Activated T-cell treated with anti-CD3 and anti-CD28 coated beads for 1 hour (primary cell): ENCODE measurements around the gene PHF11.

ENCODE experiments used
- DNase-seq: peaks from one replicate; pipeline ENCODE4 v3.0.0-alpha.2; 2020; ENCODE audit warnings: low read depth

PHF11 gene

DNA sequence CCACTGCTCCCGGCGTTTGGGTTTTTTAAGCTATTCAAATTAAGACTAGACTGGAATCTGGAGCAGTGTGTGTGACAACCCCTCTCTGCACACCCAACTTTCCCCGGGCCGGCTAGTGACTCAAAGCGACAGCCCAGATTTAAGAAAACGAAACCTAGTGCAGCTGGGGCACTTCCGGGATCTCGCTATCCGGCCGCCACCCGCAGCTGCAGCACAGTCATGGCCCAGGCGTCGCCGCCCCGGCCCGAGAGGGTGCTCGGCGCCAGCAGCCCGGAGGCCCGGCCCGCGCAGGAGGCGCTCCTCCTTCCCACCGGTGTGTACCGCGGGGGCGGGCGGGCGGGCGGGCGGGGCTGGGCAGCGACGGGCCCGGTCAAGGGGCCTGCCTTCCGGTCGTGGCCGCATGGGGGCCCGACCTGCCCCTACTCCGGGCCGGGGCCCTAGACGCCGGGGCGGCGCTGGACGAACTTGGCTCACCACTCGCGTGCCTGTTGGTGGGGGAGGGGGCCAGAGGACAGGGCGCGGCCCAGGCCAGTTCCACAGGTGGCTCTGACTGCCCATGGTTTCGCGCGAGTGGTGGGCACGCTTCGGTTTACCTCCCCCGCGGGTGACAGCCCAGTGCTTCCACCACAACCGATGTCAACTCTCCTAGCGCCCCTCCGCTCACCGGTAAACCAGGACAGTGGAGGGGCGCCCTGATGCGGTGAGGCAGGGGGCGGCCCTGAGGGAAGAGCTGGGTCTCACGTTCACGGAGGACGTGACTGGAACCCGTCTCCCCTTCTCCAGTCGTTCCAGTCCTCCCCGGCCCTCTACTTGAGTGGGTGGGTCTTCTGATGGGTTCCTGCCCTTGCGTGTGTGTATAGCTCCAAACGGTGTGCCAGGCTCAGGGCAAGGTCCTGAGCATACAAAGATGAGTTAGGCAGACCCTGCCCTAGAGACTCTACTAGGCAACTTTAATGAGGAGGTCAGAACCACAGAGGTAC lies at the start of gene PHF11:
PHF11 (plus strand) TSS at position 171 of the 980 bp plus-strand sequence; CDS start at position 220, 49 bp downstream.
- peak; percentile 79 for DNase-seq

DNA sequence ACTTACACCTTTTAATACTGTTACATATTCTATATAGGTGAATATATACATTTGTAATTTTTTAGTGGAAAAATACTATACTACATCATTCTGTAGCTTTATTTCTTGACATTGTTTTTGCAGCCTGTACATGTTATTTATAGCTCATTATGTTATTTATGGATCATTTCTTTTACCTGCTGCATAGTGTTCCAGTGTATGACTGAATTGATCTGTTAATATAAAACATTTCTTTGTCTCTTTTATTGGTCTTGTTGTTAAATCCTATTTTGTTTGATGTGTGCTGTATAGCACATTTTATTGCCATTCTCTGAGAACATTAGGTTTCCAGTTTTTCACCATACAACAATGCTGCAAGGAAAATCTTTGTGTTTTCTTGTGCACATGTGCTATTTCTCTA lies 49.3 kb upstream of the PHF11 start:
- DNase-seq = no peak

DNA sequence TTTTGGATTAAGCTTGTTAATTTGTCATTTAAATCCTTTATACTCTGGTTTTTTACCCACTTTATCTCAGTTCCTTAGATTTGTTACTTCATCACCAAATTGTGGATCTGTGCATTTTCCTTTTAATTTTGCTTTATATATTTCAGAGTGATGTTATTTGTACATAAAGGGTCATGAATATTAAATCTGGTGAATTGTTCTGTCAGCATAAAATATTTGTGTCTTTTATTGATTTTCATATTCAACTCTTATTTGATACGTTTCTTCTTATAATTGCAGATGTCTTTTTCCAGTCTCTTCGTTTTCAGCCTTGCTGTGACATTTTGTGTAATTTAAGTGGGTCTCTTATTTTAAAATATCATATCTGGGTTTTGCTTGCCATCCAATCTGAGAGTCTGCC lies 47.0 kb upstream of the PHF11 start:
- DNase-seq = no peak

DNA sequence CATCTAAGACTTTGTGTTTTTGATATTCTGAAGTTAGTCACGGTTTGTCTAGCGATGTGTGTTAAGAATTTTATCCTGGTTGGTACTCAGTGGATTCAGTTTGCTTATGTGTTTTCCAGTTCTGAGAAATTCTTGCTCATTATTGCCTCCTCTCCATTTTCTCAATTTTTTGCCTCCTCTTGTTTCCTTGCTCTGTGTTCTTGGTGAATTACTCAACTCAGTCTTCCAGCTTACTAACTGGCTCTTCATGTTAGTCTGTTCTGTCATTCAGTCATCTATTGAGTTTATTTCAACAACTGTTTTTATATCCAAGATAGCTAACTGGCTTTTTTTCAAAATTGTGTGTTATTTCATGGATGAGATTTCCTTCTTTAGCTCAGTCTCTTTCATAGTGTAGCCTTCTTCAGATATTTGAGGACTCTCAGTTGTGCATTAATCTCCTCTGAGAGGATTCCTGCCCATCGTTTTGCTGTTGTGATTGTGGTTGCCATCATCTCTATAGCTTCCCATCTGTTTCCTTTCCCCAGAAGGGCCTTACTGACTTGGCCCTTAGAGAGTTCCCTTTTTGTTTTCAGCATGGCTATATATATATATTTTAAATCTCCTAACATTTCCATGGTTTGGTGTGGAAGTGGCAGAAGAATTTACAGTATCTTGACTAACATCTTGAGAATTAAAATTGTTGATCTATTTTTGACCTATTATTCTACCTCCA lies 45.5 kb upstream of the PHF11 start:
- no peak for DNase-seq

DNA sequence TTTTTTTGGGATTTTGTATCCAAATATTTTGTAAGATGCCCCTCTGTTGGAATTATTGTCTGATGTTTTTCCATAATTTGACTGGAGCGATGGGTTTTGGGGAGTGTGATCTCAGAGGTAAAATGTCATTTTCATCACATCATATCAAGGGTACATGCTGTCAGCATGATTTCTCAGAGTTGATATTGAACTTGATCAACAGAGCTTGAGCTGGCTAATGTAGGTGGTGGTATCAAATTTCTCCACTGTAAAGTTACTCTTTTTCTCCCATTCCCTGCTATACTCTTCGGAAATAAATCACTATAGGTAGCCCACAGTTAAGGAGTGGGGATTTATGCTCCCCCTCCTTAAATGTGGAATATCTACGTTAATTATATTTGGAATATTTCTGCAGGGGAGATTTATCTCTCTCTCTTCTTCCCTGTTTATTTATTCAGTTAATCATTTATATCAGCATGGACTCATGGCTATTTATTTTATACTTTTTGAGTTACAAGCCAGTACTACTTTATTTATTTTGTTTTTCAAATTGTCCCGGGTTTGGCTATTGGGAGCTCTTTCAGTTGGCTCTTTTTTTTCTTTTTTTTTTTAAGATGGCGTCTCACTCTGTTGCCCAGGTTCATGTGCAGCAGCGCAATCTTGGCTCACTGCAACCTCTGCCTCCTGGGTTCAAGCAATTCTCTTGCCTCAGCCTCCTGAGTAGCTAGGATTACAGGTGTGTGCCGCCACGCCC lies 42.9 kb upstream of the PHF11 start:
- no peak for DNase-seq

DNA sequence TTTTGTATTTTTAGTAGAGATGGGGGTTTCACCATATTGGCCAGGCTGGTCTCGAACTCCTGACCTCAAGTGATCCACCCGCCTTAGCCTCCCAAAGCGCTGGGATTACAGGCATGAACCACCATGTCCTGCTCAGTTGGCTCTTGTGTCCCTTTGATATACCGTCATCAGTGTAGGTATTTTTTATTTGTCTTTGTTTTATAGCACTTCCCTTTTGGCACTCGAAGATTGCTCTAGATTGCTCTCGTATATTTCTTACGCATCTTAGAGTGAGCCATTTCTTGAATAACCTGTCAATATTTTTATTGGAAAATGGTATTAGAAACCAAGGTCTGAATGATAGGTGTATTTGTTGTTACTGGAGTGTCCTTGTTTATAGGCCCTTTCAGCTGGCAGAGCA lies 42.3 kb upstream of the PHF11 start:
- DNase-seq = no peak

DNA sequence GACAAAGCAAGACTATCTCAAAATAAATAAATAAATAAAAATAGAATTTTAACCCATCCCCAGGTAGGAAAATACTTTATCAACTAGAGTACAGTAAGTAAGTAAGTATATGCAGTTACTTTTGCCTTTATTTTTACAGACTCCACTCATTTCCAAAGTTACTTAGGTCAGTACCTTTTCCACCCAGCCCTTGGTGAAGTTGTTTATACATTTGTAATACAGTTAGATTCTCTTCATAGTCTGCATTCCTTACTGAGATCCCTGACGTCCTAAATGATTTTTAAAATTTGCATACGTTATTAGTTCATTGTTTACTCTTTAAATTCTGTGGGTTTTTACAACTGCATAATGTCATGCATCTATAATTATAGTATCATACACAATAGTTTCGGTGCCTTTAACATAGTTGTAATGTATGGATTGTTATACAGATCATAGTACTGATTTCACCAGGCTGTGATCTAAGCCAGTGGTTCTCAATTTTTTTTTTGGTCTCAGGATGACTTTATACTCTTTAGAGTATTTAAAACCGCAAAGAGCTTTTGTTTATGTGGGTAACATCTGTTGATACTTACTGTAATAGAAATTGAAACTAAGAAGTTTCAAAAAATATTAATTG lies 41.3 kb upstream of the PHF11 start:
- no peak for DNase-seq

DNA sequence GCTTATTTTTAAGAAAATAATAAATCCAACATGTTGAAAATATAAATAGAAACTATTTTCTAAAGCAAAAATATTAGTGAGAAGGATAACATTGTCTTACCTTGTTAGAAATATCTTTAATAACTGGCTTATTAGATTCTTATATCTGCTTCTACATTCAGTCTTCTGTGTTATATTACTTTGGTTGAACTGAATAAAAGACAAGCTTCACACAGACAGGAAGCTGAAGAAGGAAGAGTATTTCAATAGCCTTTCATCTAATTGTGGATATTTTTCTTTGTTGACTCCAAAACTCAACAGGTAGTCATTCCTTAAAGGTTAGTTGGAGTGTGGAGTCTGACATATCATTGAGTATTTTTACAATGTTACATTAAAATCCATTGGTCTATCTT lies 40.8 kb upstream of the PHF11 start:
- DNase-seq = no peak

DNA sequence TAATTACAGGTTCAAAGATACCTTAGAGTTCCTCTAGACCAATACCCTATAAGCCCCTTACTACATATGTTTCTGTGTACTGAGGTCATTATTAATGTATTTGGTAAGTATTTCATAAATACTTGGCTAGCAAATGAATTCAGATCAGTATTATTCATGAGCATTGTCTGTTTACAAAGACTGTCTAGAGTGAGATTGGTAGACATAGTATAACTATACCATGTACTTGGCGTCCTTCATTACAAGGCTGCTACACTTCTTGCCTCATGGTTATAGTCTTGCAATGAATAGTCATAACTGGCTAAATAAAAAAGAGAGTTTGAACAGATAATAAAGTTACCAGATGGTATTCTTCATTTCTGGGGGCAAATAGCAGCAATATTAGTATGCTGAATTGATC lies 39.6 kb upstream of the PHF11 start:
- no peak for DNase-seq

DNA sequence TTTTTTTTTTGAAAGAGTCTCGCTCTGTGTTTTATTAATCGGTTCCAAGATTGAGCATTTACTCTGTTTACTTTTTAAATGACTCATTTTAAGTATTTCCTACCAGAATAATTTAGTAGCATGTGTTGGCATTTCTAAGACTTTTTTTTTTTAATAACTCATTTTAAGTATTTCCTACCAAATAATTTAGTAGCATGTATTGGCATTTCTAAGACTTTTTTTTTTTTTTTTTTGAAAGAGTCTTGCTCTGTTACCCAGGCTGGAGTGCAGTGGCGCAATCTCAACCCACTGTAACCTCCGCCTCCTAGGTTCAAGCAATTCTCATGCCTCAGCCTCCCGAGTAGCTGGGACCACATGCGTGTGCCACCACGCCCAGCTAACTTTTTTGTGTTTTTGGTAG lies 38.5 kb upstream of the PHF11 start:
- DNase-seq = no peak

DNA sequence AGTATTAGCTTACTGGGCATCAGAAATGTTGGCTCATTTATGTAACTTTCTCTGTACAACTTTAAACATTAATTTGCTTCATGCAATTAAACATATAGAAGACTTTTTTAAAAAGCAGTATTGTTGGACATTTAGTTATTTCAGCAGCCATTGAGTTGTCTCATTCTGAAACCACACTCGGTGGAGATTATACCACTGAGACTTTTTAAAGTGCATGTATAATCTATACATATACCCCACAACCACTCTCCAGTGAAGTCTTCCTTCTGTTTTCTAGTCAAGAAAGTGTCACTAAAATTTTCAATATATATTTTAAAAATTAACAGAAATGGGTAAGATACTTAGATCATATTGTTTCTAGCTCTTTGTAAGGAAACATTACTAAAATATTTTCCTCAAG lies 36.2 kb upstream of the PHF11 start:
- DNase-seq = no peak

DNA sequence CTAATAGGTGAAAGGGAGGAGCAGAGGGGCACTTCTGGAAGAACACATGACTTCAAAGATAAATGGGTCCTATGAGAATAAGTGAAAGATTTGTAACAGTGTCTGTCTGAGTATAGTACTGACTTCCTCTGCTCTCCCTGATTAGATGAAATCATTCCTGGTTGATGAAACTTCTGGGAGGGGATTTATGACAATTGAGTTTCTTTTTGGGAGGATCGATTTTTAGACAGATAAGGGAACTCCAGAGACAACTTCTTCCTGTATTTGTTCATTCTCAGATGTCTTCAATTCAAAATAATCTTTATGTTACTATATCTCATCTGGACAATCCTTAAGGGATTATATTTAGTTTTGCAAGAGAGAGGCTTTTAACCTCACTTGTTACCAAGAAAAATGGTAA lies 31.7 kb upstream of the PHF11 start:
- DNase-seq = no peak

DNA sequence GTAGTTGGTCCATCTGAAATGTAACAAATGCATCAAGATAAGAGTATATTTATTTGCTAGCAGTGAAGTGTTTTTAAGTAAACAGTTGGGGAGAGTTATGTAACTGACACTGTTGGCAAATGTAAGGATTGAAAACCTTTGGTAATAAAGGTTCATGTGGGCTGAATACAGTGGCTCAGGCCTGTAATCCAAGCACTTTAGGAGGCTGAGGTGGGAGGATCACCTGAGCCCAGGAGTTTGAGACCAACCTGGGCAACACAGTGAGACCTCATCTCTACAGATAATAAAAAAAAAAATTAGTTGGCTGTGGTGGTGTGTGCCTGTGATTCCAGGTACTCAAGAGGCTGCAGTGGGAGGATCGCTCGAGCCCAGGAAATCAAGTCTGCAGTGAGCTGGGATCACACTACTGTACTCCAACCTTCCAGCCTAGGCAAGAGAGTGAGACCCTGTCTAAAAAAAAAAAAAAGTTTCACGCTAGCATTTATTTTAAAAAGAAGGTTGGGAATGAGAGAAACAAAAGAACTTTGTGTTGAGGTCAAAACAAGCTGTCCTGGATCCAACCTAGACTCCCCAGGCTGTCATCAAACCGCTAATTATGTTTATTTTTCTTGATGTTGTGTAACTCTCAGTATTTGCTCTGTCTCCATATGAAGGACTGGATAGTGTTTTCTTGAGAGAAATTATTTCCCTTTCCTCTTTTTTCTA lies 31.0 kb upstream of the PHF11 start:
- DNase-seq = no peak

DNA sequence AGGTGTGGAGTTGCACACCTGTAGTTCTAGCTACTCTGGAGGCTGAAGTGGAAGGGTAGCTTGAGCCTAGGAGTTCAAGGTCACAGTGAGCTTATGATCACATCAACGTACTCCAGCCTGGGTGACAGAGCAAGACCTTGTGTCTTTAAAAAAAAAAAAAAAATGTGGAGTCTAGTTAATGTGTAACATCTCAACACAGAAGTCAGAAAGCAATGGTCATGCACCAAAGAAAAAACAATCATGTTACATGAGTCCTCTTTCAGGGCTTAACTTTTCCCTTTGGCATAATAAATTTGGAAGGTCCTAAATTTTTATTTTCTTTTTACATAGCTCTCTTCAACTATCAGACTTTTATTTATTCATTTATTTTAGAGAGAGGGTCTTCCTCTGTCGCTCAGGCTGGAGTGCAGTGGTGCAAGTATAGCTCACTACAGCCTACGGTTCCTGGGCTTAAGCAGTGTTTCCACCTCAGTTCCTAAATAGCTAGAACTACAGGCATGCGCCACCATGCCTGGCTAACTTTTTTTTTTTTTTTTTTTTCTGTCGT lies 29.4 kb upstream of the PHF11 start:
- DNase-seq = no peak

DNA sequence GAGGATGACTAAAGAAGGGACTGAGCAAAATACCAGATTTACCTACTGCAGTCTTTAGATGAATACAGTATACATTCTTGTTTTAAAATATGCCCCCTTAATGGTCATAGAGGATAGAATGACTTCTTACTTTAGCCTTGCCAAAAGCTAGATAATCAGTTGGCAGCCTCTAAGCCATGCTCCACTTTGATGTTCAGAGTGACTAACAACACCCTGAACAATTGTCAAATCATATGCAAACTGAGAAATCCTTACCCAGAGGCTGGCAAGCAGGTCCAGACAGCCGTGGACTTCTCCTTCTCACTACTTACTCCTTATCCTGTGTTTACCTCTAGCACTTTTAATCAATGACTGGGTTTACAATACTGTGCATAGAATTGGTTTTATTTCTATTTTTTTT lies 23.6 kb upstream of the PHF11 start:
- no peak for DNase-seq

DNA sequence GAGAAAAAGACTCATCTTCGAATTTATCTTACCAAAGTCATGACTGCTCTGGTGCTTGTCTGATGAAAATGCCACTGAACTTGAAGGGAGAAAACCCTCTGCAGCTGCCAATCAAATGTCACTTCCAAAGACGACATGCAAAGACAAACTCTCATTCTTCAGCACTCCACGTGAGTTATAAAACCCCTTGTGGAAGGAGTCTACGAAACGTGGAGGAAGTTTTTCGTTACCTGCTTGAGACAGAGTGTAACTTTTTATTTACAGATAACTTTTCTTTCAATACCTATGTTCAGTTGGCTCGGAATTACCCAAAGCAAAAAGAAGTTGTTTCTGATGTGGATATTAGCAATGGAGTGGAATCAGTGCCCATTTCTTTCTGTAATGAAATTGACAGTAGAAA lies 19.2 kb upstream of the PHF11 start:
- DNase-seq = no peak

DNA sequence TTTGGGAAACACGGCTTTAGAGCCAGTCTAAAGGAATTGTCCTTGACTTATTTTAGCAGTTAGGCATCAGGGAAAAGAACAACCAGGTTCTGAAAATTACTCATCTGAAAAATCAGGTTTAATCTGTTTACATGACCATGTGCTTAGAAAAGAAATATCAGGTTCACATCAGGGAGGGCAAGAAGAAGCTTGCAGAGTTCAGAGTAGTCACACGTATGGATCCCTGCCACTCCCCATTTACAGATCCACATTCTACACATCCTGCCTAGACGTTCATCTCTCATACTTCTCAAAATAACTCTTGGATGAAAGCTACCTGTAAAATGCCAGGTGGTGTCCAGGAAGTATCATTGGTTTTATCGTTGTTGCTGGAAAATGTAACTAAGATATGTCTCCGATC lies 14.0 kb upstream of the PHF11 start:
- DNase-seq = no peak

DNA sequence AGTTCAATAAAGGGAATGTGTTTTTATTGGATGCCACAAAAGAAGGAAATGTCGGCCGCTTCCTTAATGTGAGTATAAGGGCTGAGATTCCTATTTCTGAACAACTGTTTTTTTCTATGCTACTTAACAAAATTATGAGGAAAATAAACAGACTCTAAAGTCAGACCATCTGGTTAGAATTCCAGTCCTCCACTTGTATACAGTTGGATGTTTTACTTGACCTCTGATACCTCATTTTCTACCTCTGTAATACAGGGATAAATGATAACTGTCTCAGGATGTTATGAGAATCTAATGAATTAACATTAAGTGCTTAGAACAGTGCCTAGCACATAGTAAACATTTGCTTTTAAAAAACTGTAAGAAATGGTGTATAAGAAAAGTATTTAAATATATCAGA lies 7.2 kb upstream of the PHF11 start:
- no peak for DNase-seq

DNA sequence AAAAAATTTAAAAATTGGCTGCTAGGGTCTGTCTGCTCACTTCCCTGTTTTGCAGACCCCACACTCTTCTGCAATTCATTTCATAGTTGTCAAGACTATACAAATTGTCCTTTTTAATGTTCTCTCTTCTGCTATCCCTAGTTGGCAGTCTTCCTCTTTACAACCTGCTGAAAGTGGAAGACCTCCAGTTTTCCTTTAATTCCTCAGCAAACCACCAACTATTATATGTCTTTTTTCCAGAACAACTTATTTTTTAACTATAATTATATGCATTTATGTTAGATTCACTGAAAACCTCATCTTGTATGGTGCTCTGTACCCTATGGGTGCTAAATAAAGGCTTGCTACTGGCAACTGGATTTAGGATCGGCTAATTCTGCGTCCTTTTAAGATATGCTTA lies 1.1 kb upstream of the PHF11 start:
- no peak for DNase-seq

DNA sequence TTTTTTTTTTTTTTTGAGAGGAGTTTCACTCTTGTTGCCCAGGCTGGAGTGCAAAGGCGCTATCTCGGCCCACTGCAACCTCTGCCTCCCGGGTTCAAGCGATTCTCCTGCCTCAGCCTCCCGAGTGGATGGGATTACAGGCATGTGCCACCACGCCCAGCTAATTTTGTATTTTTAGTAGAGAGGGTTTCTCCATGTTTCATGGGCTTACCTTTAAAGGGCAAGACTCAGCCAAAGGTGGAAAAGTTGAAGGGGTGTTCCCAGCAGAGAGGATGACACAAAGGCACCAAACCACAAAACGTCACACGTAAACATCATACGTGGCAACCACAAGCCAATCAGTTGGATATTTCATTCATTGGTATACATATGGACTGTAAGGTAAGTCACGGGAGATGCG lies 1.1 kb downstream of the PHF11 start:
- peak; percentile 21 for DNase-seq

DNA sequence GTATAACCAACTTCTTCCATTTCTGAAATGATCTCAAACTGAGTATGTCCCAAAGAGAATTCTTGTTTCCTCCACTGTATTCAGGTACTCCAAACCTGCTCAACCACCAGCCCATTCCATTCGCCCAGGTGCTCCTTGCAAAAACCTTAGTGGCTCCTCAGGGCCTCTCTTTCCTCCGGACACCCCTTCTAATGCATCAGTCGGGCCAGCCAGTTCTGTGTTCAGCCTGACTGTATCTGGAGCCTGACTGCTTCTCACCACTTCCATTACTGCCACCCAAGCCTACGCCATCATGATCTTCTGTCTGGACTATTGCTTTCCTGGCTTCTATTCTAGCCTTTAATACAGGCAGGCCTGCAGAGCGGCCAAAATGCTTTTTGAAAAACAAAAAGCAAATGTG lies 1.5 kb downstream of the PHF11 start:
- DNase-seq = no peak
